Measurements from ENCODE around the gene CCDC57. TPM values are rescaled to one million over a fixed set of nuclear protein-coding genes. Genes with fewer than 3 reads are reported as not detected.

CCDC57 gene
- total and polyA plus RNA-seq, 8 donors, result 43.9 to 166 (median 75.4) TPM

GRCh38 chr17:82186221-82186620, 26.4 kb downstream of the CCDC57 start:
- DNase-seq, result no peak
- WGBS, 5 donors, result 88 to 96% (median 94%) methylated on average over 15 of the region's 15 CpGs
- intact Hi-C loops (cut with DNase I; ENCODE audit: low total_unique reads), result no loop called here

GRCh38 chr17:82184761-82185160, 27.9 kb downstream of the CCDC57 start:
- H3K36me3 ChIP-seq, result peaks cover 12 to 78% (median 71%) of the 10 kb centered on the region in 4 donors
- no peaks in the 10 kb centered on the region for H3K27me3 ChIP-seq
- intact Hi-C loops (cut with DNase I; ENCODE audit: low total_unique reads), result no loop called here
- H3K9me3 ChIP-seq, result no peaks in the 10 kb centered on the region
- DNase-seq, result no peak
- 78 to 95% (median 91%) methylated on average over 4 to 5 of the region's 5 CpGs for WGBS, 5 donors
- H3K27ac ChIP-seq, result no peak overlapping the region
- H3K4me3 ChIP-seq, result no peak overlapping the region
- H3K4me1 ChIP-seq, result no peaks in the 10 kb centered on the region
- no peak for TF ChIP-seq CTCF (IDR thresholded peaks at IDR 0.05)
- TF ChIP-seq POLR2A (IDR thresholded peaks at IDR 0.05), result no peak
- no peak for TF ChIP-seq EP300 (IDR thresholded peaks at IDR 0.05)
- no peak for TF ChIP-seq POLR2AphosphoS5 (IDR thresholded peaks at IDR 0.05)

More at GRCh38 chr17:82186221-82186620, 26.4 kb downstream of the CCDC57 start:
- Histone ChIP-seq H3K27me3 (no peaks in the 10 kb centered on the region), H3K4me3 (no peak overlapping the region), H3K36me3 (peaks cover 12 to 74% (median 67%) of the 10 kb centered on the region in 4 donors), H3K4me1 (no peaks in the 10 kb centered on the region), H3K9me3 (no peaks in the 10 kb centered on the region), H3K27ac (no peak overlapping the region)
- TF ChIP-seq POLR2AphosphoS5 (IDR thresholded peaks at IDR 0.05) (no peak), CTCF (IDR thresholded peaks at IDR 0.05) (no peak), POLR2A (IDR thresholded peaks at IDR 0.05) (no peak), EP300 (IDR thresholded peaks at IDR 0.05) (no peak)

- no peaks in the 10 kb centered on the region for H3K27me3 ChIP-seq
- H3K4me1 ChIP-seq, result no peaks in the 10 kb centered on the region
- peaks cover 8 to 95% (median 78%) of the 10 kb centered on the region in 4 donors for H3K36me3 ChIP-seq
- no peak overlapping the region for H3K4me3 ChIP-seq
- TF ChIP-seq CTCF (IDR thresholded peaks at IDR 0.05), result no peak
- no peak for TF ChIP-seq POLR2AphosphoS5 (IDR thresholded peaks at IDR 0.05)
- TF ChIP-seq EP300 (IDR thresholded peaks at IDR 0.05), result no peak
- no peak for TF ChIP-seq POLR2A (IDR thresholded peaks at IDR 0.05)
- H3K9me3 ChIP-seq, result no peaks in the 10 kb centered on the region
- intact Hi-C loops (cut with DNase I; ENCODE audit: low total_unique reads), result no loop called here
- no peak overlapping the region for H3K27ac ChIP-seq
- WGBS, 5 donors, result 89 to 95% (median 92%) methylated on average over 30 to 31 of the region's 31 CpGs
- no peak for DNase-seq
Measured at GRCh38 chr17:82180776-82181528, 31.7 kb downstream of the CCDC57 start.

- TF ChIP-seq CTCF (IDR thresholded peaks at IDR 0.05) (no peak), POLR2AphosphoS5 (IDR thresholded peaks at IDR 0.05) (no peak), EP300 (IDR thresholded peaks at IDR 0.05) (no peak), POLR2A (IDR thresholded peaks at IDR 0.05) (no peak)
- H3K27ac ChIP-seq, result no peak overlapping the region
- DNase-seq, result no peak
- intact Hi-C loops (cut with DNase I; ENCODE audit: low total_unique reads), result no loop called here
- H3K27me3 ChIP-seq, result no peaks in the 10 kb centered on the region
- WGBS, 5 donors, result 91 to 95% (median 92%) methylated on average over 10 of the region's 10 CpGs
- peaks cover 8 to 93% (median 81%) of the 10 kb centered on the region in 4 donors for H3K36me3 ChIP-seq
- no peaks in the 10 kb centered on the region for H3K4me1 ChIP-seq
- no peak overlapping the region for H3K4me3 ChIP-seq
- H3K9me3 ChIP-seq, result no peaks in the 10 kb centered on the region
Measured at GRCh38 chr17:82179946-82180475, 32.6 kb downstream of the CCDC57 start.

Data from stomach (tissue), 9 donors.